Measurements from ENCODE around the gene SNRNP27. TPM values are rescaled to one million over a fixed set of nuclear protein-coding genes. Genes with fewer than 3 reads are reported as not detected.

SNRNP27 gene
- total RNA-seq, 1 experiment from 2014 or later: 47.1 TPM

- Histone ChIP-seq H3K9ac (ENCODE audit: extremely low read depth, insufficient read length, low read length) (no peak overlapping the region), H3K23ac (ENCODE audit: insufficient read length, low read depth, low read length) (no peak overlapping the region), H2BK12ac (ENCODE audit: insufficient read length, low read depth, low read length) (no peak overlapping the region), H2BK20ac (ENCODE audit: low read depth, low read length, poor library complexity, severe bottlenecking) (no peak overlapping the region), H2BK5ac (ENCODE audit: insufficient read length, low read length) (no peak overlapping the region), H2AK5ac (ENCODE audit: insufficient read length, low read length) (no peak overlapping the region), H4K20me1 (ENCODE audit: control insufficient read depth, insufficient read depth, insufficient read length) (no peaks in the 10 kb centered on the region), H3K56ac (ENCODE audit: insufficient read length, low read depth, low read length) (no peak overlapping the region), H3K27me3 (ENCODE audit: insufficient read depth, low read length) (no peaks in the 10 kb centered on the region), H2AFZ (ENCODE audit: low read length) (no peak overlapping the region), H3K4ac (ENCODE audit: low read depth, low read length) (no peak overlapping the region), H3K4me2 (ENCODE audit: insufficient read depth, insufficient read length, low read length) (no peak overlapping the region), H4K8ac (replicated peaks; ENCODE audit: insufficient read length, low read depth, low read length) (no peak overlapping the region), H4K5ac (ENCODE audit: insufficient read length, low read depth, low read length) (no peak overlapping the region), H3K27ac (ENCODE audit: insufficient read length, low read depth, low read length) (no peak overlapping the region), H3K79me2 (ENCODE audit: insufficient read depth, low read length) (no peaks in the 10 kb centered on the region), H3K4me1 (ENCODE audit: insufficient read depth, low read length) (no peaks in the 10 kb centered on the region), H2BK15ac (ENCODE audit: low read depth, low read length) (no peak overlapping the region), H2BK120ac (ENCODE audit: low read depth, low read length, poor library complexity, severe bottlenecking) (no peak overlapping the region), H3K9me3 (ENCODE audit: control insufficient read depth, low read depth, low read length) (no peaks in the 10 kb centered on the region), H3K79me1 (ENCODE audit: insufficient read depth, low read depth, low read length, poor library complexity, severe bottlenecking) (no peaks in the 10 kb centered on the region), H3K23me2 (ENCODE audit: insufficient read length, low read depth, low read length, poor library complexity, severe bottlenecking) (no peaks in the 10 kb centered on the region), H4K91ac (ENCODE audit: insufficient read length, low read depth, low read length) (no peak overlapping the region), H3K18ac (ENCODE audit: insufficient read length, low read depth, low read length) (no peak overlapping the region), H3T11ph (ENCODE audit: low read length) (no peak overlapping the region), H3K14ac (ENCODE audit: insufficient read depth, low read length) (no peak overlapping the region)
- Mint-ChIP-seq H3K4me3 (no peak overlapping the region), H3K27ac (no peak overlapping the region), H3K4me1 (no peaks in the 10 kb centered on the region), H3K9me3 (no peaks in the 10 kb centered on the region), H3K36me3 (ENCODE audit: insufficient read depth in 1 of 3, low read depth in 3 of 3) (peaks cover 2 to 52% (median 33%) of the 10 kb centered on the region in 3 experiments; a peak in 6 of 7 replicates), H3K27me3 (ENCODE audit: low read depth) (no peaks in the 10 kb centered on the region)
- no peak for TF ChIP-seq CTCF (conservative IDR thresholded peaks at IDR 0.05)
- no CpG with 5 or more reads among the region's 3 CpGs for WGBS (ENCODE audit: extremely low coverage, insufficient read length, low lambda C conversion rate)
- no peak for DNase-seq
Observed at GRCh38 chr2:69844560-69844959, 49.2 kb upstream of the SNRNP27 start.

All from H9 (cell line).